ENCODE data around the gene SKAP1.
"Not testable (repeated sequence)": the region's sequence is repeated elsewhere in the genome, so short reads cannot be mapped to it uniquely, and the experiment has no call there.

SKAP1 gene

GRCh38 chr17:48294020-48294805 lies 135.8 kb downstream of the SKAP1 start:
- peak; percentile 28 for ATAC-seq
- no peaks in the 10 kb centered on the region for H3K27me3 Mint-ChIP-seq
- peaks cover 48% of the 10 kb centered on the region for H3K4me1 Mint-ChIP-seq
- H3K4me3 Mint-ChIP-seq: peak overlapping the region; percentile 80
- H3K36me3 Mint-ChIP-seq (ENCODE audit: low read depth): peaks cover 4% of the 10 kb centered on the region
- H3K27ac Mint-ChIP-seq: peak overlapping the region; percentile 94
- DNase-seq: no peak
- H3K9me3 Mint-ChIP-seq: no peaks in the 10 kb centered on the region

DNA sequence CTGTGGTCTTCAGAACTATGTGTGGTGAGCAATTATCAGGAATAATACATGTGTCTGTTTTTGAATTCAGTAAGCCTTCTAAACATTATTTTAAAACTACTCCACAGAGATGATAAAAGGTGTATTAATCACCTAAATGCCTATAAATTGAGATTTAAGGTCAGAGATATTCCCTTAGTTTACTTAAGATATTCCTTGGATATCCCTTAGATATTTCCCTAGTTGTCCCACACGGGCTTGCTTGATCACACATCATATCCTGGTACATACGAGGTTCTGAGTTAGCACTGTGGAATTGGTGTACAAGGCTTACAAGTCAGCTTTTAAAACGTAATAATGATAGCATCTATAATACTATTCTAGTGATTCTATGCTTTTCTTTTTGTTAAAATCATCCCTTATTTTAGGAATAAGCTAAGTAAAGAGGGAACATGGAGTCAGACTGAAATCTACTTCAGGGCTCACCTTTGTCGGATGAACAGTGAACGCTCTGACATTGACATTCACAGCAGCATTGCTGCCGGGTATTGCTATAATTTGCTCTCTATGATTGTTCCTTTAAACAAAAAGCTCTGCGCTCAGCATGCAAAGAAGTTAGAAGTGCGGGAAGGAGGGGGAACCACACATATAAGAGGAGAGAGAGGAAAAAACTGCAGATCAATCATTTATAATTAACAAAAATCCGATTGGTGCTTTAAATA lies 136.5 kb downstream of the SKAP1 start:
- Mint-ChIP-seq H3K27ac (no peak overlapping the region), H3K27me3 (no peaks in the 10 kb centered on the region), H3K4me1 (peaks cover 43% of the 10 kb centered on the region), H3K9me3 (no peaks in the 10 kb centered on the region), H3K4me3 (no peak overlapping the region), H3K36me3 (ENCODE audit: low read depth) (peaks cover 4% of the 10 kb centered on the region)
- DNase-seq (no peak), ATAC-seq (no peak)

DNA sequence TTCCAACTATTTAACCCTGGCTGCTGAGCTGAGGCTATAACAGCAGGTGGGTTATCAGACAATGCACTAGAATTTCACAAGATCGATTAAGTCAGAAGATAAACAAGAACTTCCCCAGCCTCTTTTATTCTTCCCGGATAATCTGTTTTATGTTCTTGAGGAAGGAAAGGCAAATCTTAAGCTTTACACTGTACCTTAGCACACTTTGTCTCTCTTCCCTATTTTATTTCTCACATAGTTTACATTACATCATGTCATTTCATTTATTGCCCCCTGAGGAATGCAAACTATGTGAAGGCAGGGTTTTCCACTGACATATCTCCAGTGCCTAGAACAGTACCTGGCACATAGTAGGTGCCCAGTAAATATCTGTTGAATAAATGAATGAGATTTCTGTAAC lies 139.6 kb downstream of the SKAP1 start:
- H3K9me3 Mint-ChIP-seq: no peaks in the 10 kb centered on the region
- DNase-seq (no peak), ATAC-seq (no peak)
- no peak overlapping the region for H3K27ac Mint-ChIP-seq
- no peak overlapping the region for H3K4me3 Mint-ChIP-seq
- peaks cover 22% of the 10 kb centered on the region for H3K4me1 Mint-ChIP-seq
- no peaks in the 10 kb centered on the region for H3K27me3 Mint-ChIP-seq
- H3K36me3 Mint-ChIP-seq (ENCODE audit: low read depth): peaks cover 4% of the 10 kb centered on the region

DNA sequence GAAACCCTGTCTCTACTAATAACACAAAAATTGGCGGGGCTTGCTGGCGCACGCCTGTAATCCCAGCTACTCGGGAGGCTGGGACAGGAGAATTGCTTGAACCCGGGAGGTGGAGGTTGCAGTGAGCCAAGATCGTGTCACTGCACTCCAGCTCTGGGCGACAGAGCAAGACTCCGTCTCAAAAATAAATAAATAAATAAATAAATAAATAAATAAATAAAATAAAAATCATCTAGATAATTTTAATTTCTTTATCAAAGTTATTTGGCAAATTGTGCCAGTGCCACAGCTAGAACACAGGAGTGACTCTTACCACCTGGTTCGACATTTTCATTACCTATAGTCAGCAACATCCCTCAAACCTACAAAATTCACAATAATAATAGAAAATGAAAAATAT lies 143.1 kb downstream of the SKAP1 start:
- not testable (repeated sequence) for DNase-seq; ATAC-seq; H3K4me3 Mint-ChIP-seq; H3K4me1 Mint-ChIP-seq; H3K36me3 Mint-ChIP-seq (ENCODE audit: low read depth); H3K9me3 Mint-ChIP-seq; H3K27ac Mint-ChIP-seq; H3K27me3 Mint-ChIP-seq

DNA sequence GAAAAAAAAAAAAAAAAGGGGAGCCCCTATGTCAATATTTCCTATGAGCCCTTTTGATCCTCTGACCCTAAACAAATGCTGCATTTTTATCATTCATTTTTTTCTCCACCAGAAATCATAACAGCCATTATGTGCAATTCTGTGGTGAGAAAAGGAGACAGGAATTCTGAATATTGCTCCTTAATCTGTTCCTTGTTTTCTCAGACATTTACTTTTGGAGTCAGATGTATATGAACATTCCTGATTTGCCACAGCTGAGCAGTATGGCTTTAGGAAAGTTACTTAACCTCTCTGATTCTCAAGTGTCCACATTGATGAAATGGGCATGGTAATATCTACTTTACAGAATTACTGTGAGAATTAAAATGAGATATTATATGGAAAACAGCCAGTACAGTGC lies 144.4 kb downstream of the SKAP1 start:
- no peak for ATAC-seq
- Mint-ChIP-seq H3K27me3 (no peaks in the 10 kb centered on the region), H3K27ac (no peak overlapping the region), H3K36me3 (ENCODE audit: low read depth) (no peaks in the 10 kb centered on the region), H3K4me1 (peaks cover 6% of the 10 kb centered on the region), H3K9me3 (no peaks in the 10 kb centered on the region), H3K4me3 (no peak overlapping the region)
- DNase-seq: no peak

GRCh38 chr17:48283907-48284306 lies 146.1 kb downstream of the SKAP1 start:
- H3K27me3 Mint-ChIP-seq: no peaks in the 10 kb centered on the region
- peaks cover 3% of the 10 kb centered on the region for H3K36me3 Mint-ChIP-seq (ENCODE audit: low read depth)
- H3K27ac Mint-ChIP-seq: no peak overlapping the region
- DNase-seq (no peak), ATAC-seq (no peak)
- H3K4me1 Mint-ChIP-seq: peaks cover 6% of the 10 kb centered on the region
- no peak overlapping the region for H3K4me3 Mint-ChIP-seq
- H3K9me3 Mint-ChIP-seq: no peaks in the 10 kb centered on the region

GRCh38 chr17:48283411-48283810 lies 146.6 kb downstream of the SKAP1 start:
- DNase-seq (no peak), ATAC-seq (no peak)
- no peak overlapping the region for H3K27ac Mint-ChIP-seq
- no peak overlapping the region for H3K4me3 Mint-ChIP-seq
- H3K4me1 Mint-ChIP-seq: peaks cover 6% of the 10 kb centered on the region
- peaks cover 3% of the 10 kb centered on the region for H3K36me3 Mint-ChIP-seq (ENCODE audit: low read depth)
- no peaks in the 10 kb centered on the region for H3K27me3 Mint-ChIP-seq
- no peaks in the 10 kb centered on the region for H3K9me3 Mint-ChIP-seq

DNA sequence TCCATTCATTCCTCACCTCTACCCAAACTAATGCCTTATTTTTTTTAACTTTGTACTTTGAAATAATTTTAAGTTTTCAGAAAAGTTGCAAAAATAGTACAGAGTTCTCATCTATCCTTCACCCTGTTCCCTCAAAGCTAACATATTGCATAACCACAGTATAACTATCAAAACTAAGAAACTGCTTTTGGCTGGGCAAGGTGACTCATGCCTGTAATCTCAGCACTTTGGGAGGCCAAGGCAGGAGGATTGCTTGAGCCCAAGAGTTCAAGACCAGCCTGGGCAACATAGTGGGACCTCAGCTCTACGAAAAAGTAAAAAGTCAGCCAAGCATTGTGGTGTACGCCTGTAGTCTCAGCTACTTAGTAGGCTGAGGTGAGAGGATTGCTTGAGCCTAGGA lies 147.7 kb downstream of the SKAP1 start:
- Mint-ChIP-seq H3K4me3 (no peak overlapping the region), H3K4me1 (peaks cover 11% of the 10 kb centered on the region), H3K27me3 (no peaks in the 10 kb centered on the region), H3K27ac (no peak overlapping the region), H3K36me3 (ENCODE audit: low read depth) (peaks cover 5% of the 10 kb centered on the region), H3K9me3 (no peaks in the 10 kb centered on the region)
- no peak for DNase-seq
- ATAC-seq: no peak

- no peak overlapping the region for H3K4me3 Mint-ChIP-seq
- no peaks in the 10 kb centered on the region for H3K9me3 Mint-ChIP-seq
- DNase-seq: no peak
- no peak for ATAC-seq
- H3K4me1 Mint-ChIP-seq: peaks cover 16% of the 10 kb centered on the region
- H3K27ac Mint-ChIP-seq: no peak overlapping the region
- H3K36me3 Mint-ChIP-seq (ENCODE audit: low read depth): peaks cover 9% of the 10 kb centered on the region
- H3K27me3 Mint-ChIP-seq: no peaks in the 10 kb centered on the region
Measured at GRCh38 chr17:48278760-48279491, 151.1 kb downstream of the SKAP1 start.

DNA sequence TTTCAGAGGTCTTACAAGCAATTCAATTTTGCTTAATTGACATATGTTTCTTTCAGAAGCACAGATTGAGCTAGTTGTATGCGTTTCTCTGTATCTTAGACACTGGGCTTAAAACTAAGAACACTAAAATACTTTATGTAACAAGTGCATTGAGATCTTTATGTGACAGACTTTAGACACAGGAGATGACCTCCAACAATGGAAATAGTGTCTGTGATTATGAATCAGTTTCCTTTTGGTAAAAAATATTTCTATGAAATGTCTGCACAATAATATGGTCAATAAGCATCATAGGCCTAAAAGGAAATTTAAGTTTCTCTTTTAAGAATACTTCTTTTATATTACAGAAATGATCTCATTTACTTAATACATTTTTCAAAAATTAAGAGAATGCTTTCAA lies 153.2 kb downstream of the SKAP1 start:
- no peaks in the 10 kb centered on the region for H3K27me3 Mint-ChIP-seq
- no peak overlapping the region for H3K4me3 Mint-ChIP-seq
- DNase-seq: no peak
- no peak for ATAC-seq
- H3K27ac Mint-ChIP-seq: no peak overlapping the region
- H3K9me3 Mint-ChIP-seq: no peaks in the 10 kb centered on the region
- H3K36me3 Mint-ChIP-seq (ENCODE audit: low read depth): peaks cover 9% of the 10 kb centered on the region
- H3K4me1 Mint-ChIP-seq: peaks cover 12% of the 10 kb centered on the region

- Mint-ChIP-seq H3K9me3 (no peaks in the 10 kb centered on the region), H3K27ac (no peak overlapping the region)
Measured at GRCh38 chr17:48270899-48271298, 159.1 kb downstream of the SKAP1 start.

GRCh38 chr17:48269209-48269608 lies 160.8 kb downstream of the SKAP1 start:
- Mint-ChIP-seq H3K27ac (no peak overlapping the region), H3K9me3 (no peaks in the 10 kb centered on the region), H3K4me1 (peaks cover 25% of the 10 kb centered on the region), H3K27me3 (no peaks in the 10 kb centered on the region), H3K36me3 (ENCODE audit: low read depth) (peaks cover 2% of the 10 kb centered on the region), H3K4me3 (no peak overlapping the region)
- ATAC-seq (no peak), DNase-seq (no peak)

More at GRCh38 chr17:48270899-48271298, 159.1 kb downstream of the SKAP1 start:
- ATAC-seq (no peak), DNase-seq (no peak)
- H3K27me3 Mint-ChIP-seq: no peaks in the 10 kb centered on the region
- H3K36me3 Mint-ChIP-seq (ENCODE audit: low read depth): peaks cover 4% of the 10 kb centered on the region
- H3K4me1 Mint-ChIP-seq: peaks cover 8% of the 10 kb centered on the region
- no peak overlapping the region for H3K4me3 Mint-ChIP-seq

GRCh38 chr17:48263731-48264035 lies 166.3 kb downstream of the SKAP1 start:
- ATAC-seq: no peak
- no peak overlapping the region for H3K27ac Mint-ChIP-seq
- H3K36me3 Mint-ChIP-seq (ENCODE audit: low read depth): peaks cover 6% of the 10 kb centered on the region
- peaks cover 32% of the 10 kb centered on the region for H3K4me1 Mint-ChIP-seq
- no peak overlapping the region for H3K4me3 Mint-ChIP-seq
- no peak for DNase-seq
- H3K9me3 Mint-ChIP-seq: no peaks in the 10 kb centered on the region
- no peaks in the 10 kb centered on the region for H3K27me3 Mint-ChIP-seq

DNA sequence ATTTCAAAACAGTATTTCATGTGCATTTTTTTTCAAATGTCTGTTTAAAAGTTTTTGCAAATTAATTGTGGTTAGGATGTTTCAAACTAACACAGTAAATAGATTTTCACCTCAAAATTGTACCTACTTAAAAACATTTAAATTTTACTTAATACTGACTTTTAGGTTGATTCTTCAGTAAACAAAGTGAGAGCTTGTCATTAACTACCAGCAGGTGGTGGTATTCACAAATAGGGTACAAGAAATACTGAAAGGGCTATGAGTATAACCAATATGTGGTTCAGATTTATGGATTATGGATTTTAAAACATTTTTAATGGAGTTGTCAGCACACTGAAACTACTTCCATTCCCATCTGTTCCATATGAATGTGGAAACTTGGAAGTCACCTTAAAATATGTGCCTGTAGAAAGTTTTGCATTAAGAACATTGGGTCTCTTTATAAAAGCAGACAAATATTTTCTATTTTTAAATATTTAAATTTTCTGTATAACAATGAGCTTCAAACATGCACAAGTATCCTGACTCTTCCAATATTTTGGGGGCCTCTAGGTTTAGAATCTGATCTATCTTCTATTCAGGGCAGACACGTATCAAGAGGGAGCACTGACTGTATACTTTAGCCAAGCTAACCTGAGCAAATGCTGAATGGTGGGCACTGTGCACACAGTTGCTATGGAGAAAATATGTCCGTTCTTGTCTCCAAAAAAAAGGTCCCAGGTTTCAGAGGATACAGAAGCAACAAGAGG lies 166.9 kb downstream of the SKAP1 start:
- ATAC-seq (no peak), DNase-seq (no peak)
- Mint-ChIP-seq H3K4me3 (no peak overlapping the region), H3K9me3 (no peaks in the 10 kb centered on the region), H3K36me3 (ENCODE audit: low read depth) (peaks cover 6% of the 10 kb centered on the region), H3K27ac (no peak overlapping the region), H3K4me1 (peaks cover 32% of the 10 kb centered on the region), H3K27me3 (no peaks in the 10 kb centered on the region)
